HCT116 (cell line): Measurements from ENCODE around the gene RBP7. TPM values are rescaled to one million over a fixed set of nuclear protein-coding genes. Genes with fewer than 3 reads are reported as not detected.

Experiments used
- ATAC-seq: fragments of 200-7000 bp; cut with Tn5 transposase; 2 replicates; pipeline ENCODE4 v1.9.1; 2020; ENCODE audit warnings: mild to moderate bottlenecking, moderate library complexity
- BruUV-seq: library from RNA; stranded (reverse); fragments of 400-500 nt; replicated peaks from 2 replicates; lab custom pipeline; 2021; lab: Mats Ljungman, UMichigan
- CTCF ChIA-PET: fragments of 300-600 bp; sonication (Branson Sonifier 250); formaldehyde crosslinking; loops from one replicate; lab custom pipeline; 2021; ENCODE audit warnings: antibody characterized with exemption; lab: Charles Lee
- POLR2A ChIA-PET: fragments of 300-600, 350-600 bp; sonication (Branson Sonifier 250); formaldehyde crosslinking; loops from one replicate; lab custom pipeline; 2021; ENCODE audit warnings: antibody characterized with exemption; lab: Charles Lee
- RAD21 ChIA-PET, 2 experiments: fragments of 300-600 bp; sonication (Branson Sonifier 250); formaldehyde crosslinking; loops; one replicate each; lab custom pipeline; 2023; ENCODE audit warnings: low total read pairs in 2 of 2; ENCODE audit not compliant: uncharacterized antibody in 2 of 2, unreplicated experiment in 2 of 2, low non-redundant PET in 1 of 2; lab: Charles Lee
- DNase-seq: peaks from one replicate; pipeline ENCODE4 v3.0.0-alpha.2; 2010; ENCODE audit warnings: low read depth, low spot score
- H2AFZ ChIP-seq: fragments of 200-600 bp; shearing (Covaris generic), sonication (generic); 2 replicates; pipeline ENCODE4 v1.6.1; 2017; ENCODE audit warnings: low read depth, mixed run types, mixed read lengths, antibody characterized with exemption, low read length; ENCODE audit not compliant: poor library complexity, severe bottlenecking
- H3K27ac ChIP-seq: 2 replicates; pipeline ENCODE4 v1.5.1; 2012; ENCODE audit warnings: low read depth, low read length
- H3K27me3 ChIP-seq: fragments of 200-600 bp; sonication (generic); 2 replicates; pipeline ENCODE4 v1.6.1; 2016; ENCODE audit warnings: mixed run types, low read length, mixed read lengths; ENCODE audit not compliant: insufficient read depth
- H3K36me3 ChIP-seq, 2 experiments: fragments of 200-500 bp in 1 of 2; fragments of 200-600 bp in 1 of 2; sonication (Bioruptor generic) in 1 of 2; sonication (generic) in 1 of 2; 2 replicates each; pipeline versions ENCODE4 v1.5.1 to v1.6.1; 2014 to 2016; ENCODE audit warnings: low read length in 2 of 2, inconsistent platforms in 1 of 2, mixed read lengths in 1 of 2, mixed run types in 1 of 2; ENCODE audit not compliant: insufficient read depth in 2 of 2, control insufficient read depth in 1 of 2
- H3K4me1 ChIP-seq, 2 experiments: fragments of 200-600 bp in 1 of 2; sonication (generic) in 1 of 2; 2 replicates each; pipeline versions ENCODE4 v1.5.1 to v1.6.1; 2012 to 2017; ENCODE audit warnings: low read length in 2 of 2, inconsistent platforms in 1 of 2, mild to moderate bottlenecking in 1 of 2, mixed read lengths in 1 of 2, mixed run types in 1 of 2, moderate library complexity in 1 of 2; ENCODE audit not compliant: insufficient read depth in 2 of 2, control insufficient read depth in 1 of 2
- H3K4me2 ChIP-seq: fragments of 200-600 bp; sonication (generic); 2 replicates; pipeline ENCODE4 v1.6.1; 2017; ENCODE audit warnings: mixed run types, low read length, mixed read lengths
- H3K4me3 ChIP-seq, 2 experiments: fragments of 200-600 bp in 1 of 2; sonication (generic) in 1 of 2; replicated peaks in 1 of 2; 2 replicates each; pipeline ENCODE4 v1.5.1; 2011 to 2016; ENCODE audit warnings: low read length in 2 of 2, control low read depth in 1 of 2, low read depth in 1 of 2, mild to moderate bottlenecking in 1 of 2, mixed read lengths in 1 of 2, mixed run types in 1 of 2
- H3K79me2 ChIP-seq: fragments of 200-600 bp; sonication (generic); 2 replicates; pipeline ENCODE4 v1.6.1; 2017; ENCODE audit warnings: mild to moderate bottlenecking, mixed run types, low read length, moderate library complexity, mixed read lengths; ENCODE audit not compliant: insufficient read depth
- H3K9ac ChIP-seq: fragments of 200-600 bp; sonication (generic); 2 replicates; pipeline ENCODE4 v1.6.1; 2016; ENCODE audit warnings: low read length, mixed read lengths
- H3K9me2 ChIP-seq: fragments of 200-600 bp; sonication (generic), shearing (Covaris generic); 2 replicates; pipeline ENCODE4 v1.6.1; 2017; ENCODE audit warnings: mixed run types, mild to moderate bottlenecking, moderate library complexity; ENCODE audit not compliant: insufficient read depth
- H3K9me3 ChIP-seq, 2 experiments: fragments of 200-500 bp in 1 of 2; fragments of 200-600 bp in 1 of 2; sonication (Bioruptor generic) in 1 of 2; sonication (generic) in 1 of 2; 2 replicates each; pipeline ENCODE4 v1.6.1; 2014 to 2017; ENCODE audit warnings: low read length in 2 of 2, mixed read lengths in 2 of 2, inconsistent platforms in 1 of 2, low read depth in 1 of 2, mild to moderate bottlenecking in 1 of 2, mixed run types in 1 of 2, moderate library complexity in 1 of 2; ENCODE audit not compliant: control insufficient read depth in 1 of 2, insufficient read depth in 1 of 2
- H4K20me1 ChIP-seq: fragments of 200-600 bp; sonication (generic), shearing (Covaris generic); 2 replicates; pipeline ENCODE4 v1.6.1; 2017; ENCODE audit warnings: mixed run types, mild to moderate bottlenecking, moderate library complexity; ENCODE audit not compliant: insufficient read depth
- ATF3 ChIP-seq: IDR thresholded peaks from 2 replicates; pipeline ENCODE4 v1.6.1; 2012
- CBX3 ChIP-seq: IDR thresholded peaks from 2 replicates; pipeline ENCODE4 v1.6.1; 2012; ENCODE audit warnings: low read depth
- ELF1 ChIP-seq: IDR thresholded peaks from 2 replicates; pipeline ENCODE4 v1.6.1; 2012; ENCODE audit warnings: low read depth, borderline replicate concordance
- EZH2 ChIP-seq: fragments of 200-600 bp; sonication (generic); IDR thresholded peaks from 2 replicates; pipeline ENCODE4 v1.6.1; 2017; ENCODE audit warnings: antibody characterized with exemption, mixed run types
- FOSL1 ChIP-seq: IDR thresholded peaks from 2 replicates; pipeline ENCODE4 v1.6.1; 2012; ENCODE audit warnings: low read depth
- JUND ChIP-seq: IDR thresholded peaks from 2 replicates; pipeline ENCODE4 v1.6.1; 2012
- POLR2AphosphoS5 ChIP-seq: IDR thresholded peaks from 2 replicates; pipeline ENCODE4 v1.6.1; 2011; ENCODE audit warnings: mild to moderate bottlenecking, low read depth, low read length, moderate library complexity
- RAD21 ChIP-seq: IDR thresholded peaks from 2 replicates; pipeline ENCODE4 v1.6.1; 2012; ENCODE audit warnings: low read depth, mild to moderate bottlenecking
- SIN3A ChIP-seq: IDR thresholded peaks from 2 replicates; pipeline ENCODE4 v1.6.1; 2012; ENCODE audit warnings: low read depth
- YY1 ChIP-seq: IDR thresholded peaks from 2 replicates; pipeline ENCODE4 v1.6.1; 2011; ENCODE audit warnings: low read length, low read depth, moderate library complexity, mild to moderate bottlenecking; ENCODE audit not compliant: insufficient replicate concordance; ENCODE audit errors: extremely low read depth
- ZFX ChIP-seq: fragments of 450-650 bp; IDR thresholded peaks from 2 replicates; pipeline ENCODE4 v1.6.1; 2017
- ZNF274 ChIP-seq: fragments of 200-500 bp; sonication (Bioruptor generic); IDR thresholded peaks from 2 replicates; pipeline ENCODE4 v1.6.1; 2014; ENCODE audit warnings: mild to moderate bottlenecking, low read depth, low read length, inconsistent platforms
- intact Hi-C: fragments of 100-400 bp; cut with micrococcal nuclease; formaldehyde crosslinking; loops from 2 replicates; pipeline ENCODE4 v1.10.0; 2022
- total RNA-seq: library from RNA; stranded (reverse); gene quantifications from one replicate; pipeline ENCODE4 v1.2.1, GENCODE V29; 2021; ENCODE audit not compliant: unreplicated experiment
- TF ChIP-seq, protein P1 (sequence below), 3 experiments: fragments of 200-600 bp in 1 of 3; sonication (generic) in 1 of 3; IDR thresholded peaks in 2 of 3; conservative IDR thresholded peaks in 1 of 3; 2 replicates each; pipeline ENCODE4 v1.5.1; 2012 to 2017; ENCODE audit warnings: low read depth in 2 of 3, low read length in 2 of 3, antibody characterized with exemption in 1 of 3, borderline replicate concordance in 1 of 3, control low read depth in 1 of 3, mild to moderate bottlenecking in 1 of 3, mixed read lengths in 1 of 3, mixed run types in 1 of 3, moderate library complexity in 1 of 3; ENCODE audit not compliant: insufficient read depth in 1 of 3

Gene RBP7
- total RNA-seq, 1 experiment from 2014 or later: 45.6 TPM

DNA sequence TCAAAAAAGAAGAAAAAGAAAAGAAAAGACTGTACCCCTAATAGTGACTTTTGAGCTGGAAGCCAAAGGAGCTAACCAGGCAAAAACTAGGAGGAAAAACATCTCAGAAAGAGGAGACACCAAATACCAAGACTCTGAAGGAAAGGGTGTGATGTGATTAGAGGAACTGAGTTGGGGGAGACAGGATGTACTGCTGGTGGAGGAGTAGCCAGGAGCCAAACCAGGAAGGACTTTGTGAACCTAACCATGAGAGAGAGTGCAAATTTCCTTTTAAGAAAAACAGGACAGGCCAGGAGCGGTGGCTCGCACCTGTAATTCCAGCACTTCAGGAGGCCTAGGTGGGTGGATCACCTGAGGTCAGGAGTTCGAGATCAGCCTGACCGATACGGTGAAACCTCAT is 4.1 kb upstream of the RBP7 start:
- Histone ChIP-seq H3K4me1 (peaks cover 5 to 8% of the 10 kb centered on the region in 2 experiments), H3K36me3 (no peaks in the 10 kb centered on the region), H3K9me2 (no peaks in the 10 kb centered on the region), H3K27me3 (no peaks in the 10 kb centered on the region)
- RAD21 ChIA-PET: no interaction called here
- POLR2A ChIA-PET: no interaction called here
- TF ChIP-seq, protein P1, sequence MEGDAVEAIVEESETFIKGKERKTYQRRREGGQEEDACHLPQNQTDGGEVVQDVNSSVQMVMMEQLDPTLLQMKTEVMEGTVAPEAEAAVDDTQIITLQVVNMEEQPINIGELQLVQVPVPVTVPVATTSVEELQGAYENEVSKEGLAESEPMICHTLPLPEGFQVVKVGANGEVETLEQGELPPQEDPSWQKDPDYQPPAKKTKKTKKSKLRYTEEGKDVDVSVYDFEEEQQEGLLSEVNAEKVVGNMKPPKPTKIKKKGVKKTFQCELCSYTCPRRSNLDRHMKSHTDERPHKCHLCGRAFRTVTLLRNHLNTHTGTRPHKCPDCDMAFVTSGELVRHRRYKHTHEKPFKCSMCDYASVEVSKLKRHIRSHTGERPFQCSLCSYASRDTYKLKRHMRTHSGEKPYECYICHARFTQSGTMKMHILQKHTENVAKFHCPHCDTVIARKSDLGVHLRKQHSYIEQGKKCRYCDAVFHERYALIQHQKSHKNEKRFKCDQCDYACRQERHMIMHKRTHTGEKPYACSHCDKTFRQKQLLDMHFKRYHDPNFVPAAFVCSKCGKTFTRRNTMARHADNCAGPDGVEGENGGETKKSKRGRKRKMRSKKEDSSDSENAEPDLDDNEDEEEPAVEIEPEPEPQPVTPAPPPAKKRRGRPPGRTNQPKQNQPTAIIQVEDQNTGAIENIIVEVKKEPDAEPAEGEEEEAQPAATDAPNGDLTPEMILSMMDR (IDR thresholded peaks at IDR 0.05 in 2 of 3, conservative IDR thresholded peaks at IDR 0.05 in 1 of 3; ENCODE audit: borderline replicate concordance in 1 of 3, insufficient read depth in 1 of 3, low read depth in 2 of 3, low read length in 2 of 3): no peak
- TF ChIP-seq RAD21 (no peak), YY1 (no peak)
- TF ChIP-seq, all 23 proteins: peak for 0
- intact Hi-C loops: no loop called here
- no peak for DNase-seq
- H4K20me1 ChIP-seq: no peaks in the 10 kb centered on the region
- CTCF ChIA-PET: interaction anchor here (0.6 kb wide), 1 partner anchor 161 kb away, joined by 3 read pairs; no protein-coding TSS in a partner anchor
- H3K9me3 ChIP-seq: no peaks in the 10 kb centered on the region
- no peak overlapping the region for H2AFZ ChIP-seq
- H3K27ac ChIP-seq: no peak overlapping the region
- no peak for ATAC-seq
- no peaks in the 10 kb centered on the region for H3K79me2 ChIP-seq
- no TSS peak for BruUV-seq
- H3K4me3 ChIP-seq: no peak overlapping the region
- no peak overlapping the region for H3K9ac ChIP-seq
- no peak overlapping the region for H3K4me2 ChIP-seq

DNA sequence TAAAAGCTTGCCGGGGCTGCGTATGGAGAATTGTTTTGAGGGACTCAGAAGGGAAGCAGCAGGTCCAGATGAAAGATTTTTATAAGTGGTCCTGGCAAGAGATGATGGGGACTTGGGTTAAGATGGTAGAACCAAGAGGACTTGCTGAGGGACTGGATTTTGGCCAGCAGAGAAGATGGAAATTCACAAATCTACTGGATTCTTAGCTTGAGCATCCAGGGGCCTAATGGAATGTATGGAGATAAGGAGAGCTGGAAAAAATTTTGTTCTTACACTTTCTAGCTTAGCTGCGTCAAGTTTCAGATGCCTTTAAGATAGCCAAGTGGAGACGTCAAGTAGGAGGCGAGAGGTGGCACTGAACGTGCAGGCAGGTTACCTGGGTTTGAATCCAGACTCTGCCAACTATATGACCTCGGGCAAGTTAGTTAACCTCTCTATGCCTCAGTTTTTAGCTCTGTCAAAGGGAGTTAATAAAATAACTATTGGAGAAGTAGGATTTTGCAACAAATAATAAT is 3.4 kb upstream of the RBP7 start:
- Histone ChIP-seq H4K20me1 (no peaks in the 10 kb centered on the region), H3K4me2 (no peak overlapping the region), H3K79me2 (no peaks in the 10 kb centered on the region; the same call in 1 of the 2 replicates), H3K9me2 (no peaks in the 10 kb centered on the region), H3K27me3 (no peaks in the 10 kb centered on the region), H3K4me3 (no peak overlapping the region), H3K9ac (no peak overlapping the region), H3K27ac (no peak overlapping the region), H3K9me3 (no peaks in the 10 kb centered on the region), H3K36me3 (no peaks in the 10 kb centered on the region), H2AFZ (no peak overlapping the region), H3K4me1 (peaks cover 5 to 11% of the 10 kb centered on the region in 2 experiments)
- CTCF ChIA-PET: no interaction called here
- no peak for TF ChIP-seq ATF3
- no peak for TF ChIP-seq ZNF274
- no peak for TF ChIP-seq POLR2AphosphoS5
- TF ChIP-seq CBX3: no peak
- TF ChIP-seq ZFX: no peak
- no peak for TF ChIP-seq ELF1
- no peak for TF ChIP-seq EZH2
- TF ChIP-seq JUND: no peak
- no peak for TF ChIP-seq SIN3A
- TF ChIP-seq FOSL1: no peak
- RAD21 ChIA-PET: no interaction called here
- ATAC-seq (no peak), DNase-seq (no peak)
- intact Hi-C loops: no loop called here
- POLR2A ChIA-PET: no interaction called here
- BruUV-seq: no TSS peak
